ENCODE results near the gene ITPR2.
"Not testable (repeated sequence)": the region's sequence is repeated elsewhere in the genome, so short reads cannot be mapped to it uniquely, and the experiment has no call there.

Gene ITPR2

DNA sequence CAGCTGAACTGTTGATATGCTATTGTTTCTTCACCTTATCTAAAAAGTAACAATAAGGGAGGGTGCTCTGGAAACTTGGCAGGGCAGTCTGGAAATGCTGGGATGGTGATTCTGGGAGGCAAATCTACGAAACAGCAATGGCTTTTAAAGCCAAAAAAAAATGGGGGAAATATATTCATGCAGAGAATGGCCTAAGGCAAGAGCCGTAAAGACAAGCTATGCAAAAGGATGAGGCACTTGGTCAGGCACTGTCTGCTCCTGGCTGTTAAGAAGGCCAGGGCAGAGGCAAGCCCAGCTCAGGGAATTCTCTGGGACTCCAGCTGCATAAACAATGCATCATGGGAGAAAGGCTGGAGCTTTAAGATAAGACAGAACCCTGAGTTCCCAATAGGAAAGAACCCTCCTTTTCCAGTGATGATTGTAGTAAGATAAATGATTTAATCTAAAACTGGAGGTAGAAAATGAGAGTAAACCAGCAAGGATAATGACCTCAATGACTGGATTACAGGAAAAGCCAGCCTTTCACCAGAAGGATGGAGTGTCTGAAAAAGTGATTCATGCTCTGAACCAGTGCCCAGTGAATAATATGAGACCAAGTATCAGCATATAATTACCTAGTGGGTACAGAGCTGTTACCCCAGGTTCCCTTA lies 46.0 kb downstream of the ITPR2 start:
- H2AFZ ChIP-seq (ENCODE audit: insufficient read depth, low read length, poor library complexity): no peak overlapping the region
- no peak overlapping the region for H3K4me2 ChIP-seq (ENCODE audit: low read length)
- no peak overlapping the region for H2BK12ac ChIP-seq (ENCODE audit: low read length)
- H2AK5ac ChIP-seq (ENCODE audit: low read length): no peak overlapping the region
- no peaks in the 10 kb centered on the region for H3K27me3 ChIP-seq (ENCODE audit: insufficient read depth, low read length)
- H3K18ac ChIP-seq (ENCODE audit: low read length): no peak overlapping the region
- no peak overlapping the region for H4K12ac ChIP-seq (ENCODE audit: low read depth, low read length)
- H2BK5ac ChIP-seq (ENCODE audit: low read depth, low read length, poor library complexity): no peak overlapping the region
- H3K4me3 ChIP-seq (ENCODE audit: low read depth, low read length): no peak overlapping the region
- no peaks in the 10 kb centered on the region for H3K9me3 ChIP-seq (ENCODE audit: insufficient read depth, low read depth, low read length)
- no peaks in the 10 kb centered on the region for H3K36me3 ChIP-seq (ENCODE audit: control insufficient read depth in 1 of 2, insufficient read depth in 2 of 2, low read length in 2 of 2)
- no peak overlapping the region for H3K4ac ChIP-seq (ENCODE audit: low read depth, low read length)
- H3K9ac ChIP-seq (ENCODE audit: low read length): no peak overlapping the region
- H4K8ac ChIP-seq (ENCODE audit: low read depth, low read length): no peak overlapping the region
- H3K79me1 ChIP-seq (ENCODE audit: low read length): no peaks in the 10 kb centered on the region
- no peak overlapping the region for H4K91ac ChIP-seq (ENCODE audit: low read depth, low read length)
- DNase-seq: no peak
- peak overlapping the region; percentile 41 for H3K27ac ChIP-seq (ENCODE audit: low read depth, low read length)
- H2BK120ac ChIP-seq (ENCODE audit: insufficient read depth, low read length, poor library complexity): no peak overlapping the region
- peaks cover 2 to 3% of the 10 kb centered on the region in 2 experiments for H3K4me1 ChIP-seq (ENCODE audit: control insufficient read depth in 1 of 2, insufficient read depth in 2 of 2, low read length in 2 of 2)
- no peaks in the 10 kb centered on the region for H3K79me2 ChIP-seq (ENCODE audit: control insufficient read depth, insufficient read depth, low read length, poor library complexity)
- no CpG with 5 or more reads among the region's 2 CpGs for WGBS (ENCODE audit: extremely low coverage, insufficient coverage, insufficient read length)
- H3K14ac ChIP-seq (ENCODE audit: low read length): no peak overlapping the region
- no peak overlapping the region for H3K23ac ChIP-seq (ENCODE audit: low read length)

DNA sequence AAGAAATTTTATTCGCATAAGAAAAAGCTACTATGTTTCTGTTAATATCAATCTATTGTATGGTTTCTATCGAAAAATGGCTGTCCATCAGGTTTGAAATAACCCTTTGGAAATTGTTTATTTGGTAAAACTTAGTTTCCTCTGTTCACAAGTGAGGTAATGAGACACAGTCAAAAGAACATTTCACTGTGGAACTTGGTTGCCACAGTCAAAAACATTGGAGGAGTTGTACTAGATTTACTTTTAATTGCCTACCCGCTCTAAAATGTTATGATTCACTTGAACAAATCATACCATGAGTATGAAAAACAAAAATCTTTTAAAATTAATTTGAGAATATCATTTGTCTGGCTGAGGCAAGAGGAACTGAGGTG lies 46.5 kb downstream of the ITPR2 start:
- no peak overlapping the region for H3K18ac ChIP-seq (ENCODE audit: low read length)
- H2AFZ ChIP-seq (ENCODE audit: insufficient read depth, low read length, poor library complexity): no peak overlapping the region
- no peak overlapping the region for H4K12ac ChIP-seq (ENCODE audit: low read depth, low read length)
- H2BK5ac ChIP-seq (ENCODE audit: low read depth, low read length, poor library complexity): no peak overlapping the region
- H3K23ac ChIP-seq (ENCODE audit: low read length): no peak overlapping the region
- no peaks in the 10 kb centered on the region for H3K9me3 ChIP-seq (ENCODE audit: insufficient read depth, low read depth, low read length)
- H3K9ac ChIP-seq (ENCODE audit: low read length): no peak overlapping the region
- no peak for DNase-seq
- no peak overlapping the region for H2AK5ac ChIP-seq (ENCODE audit: low read length)
- peaks cover 2 to 3% of the 10 kb centered on the region in 2 experiments for H3K4me1 ChIP-seq (ENCODE audit: control insufficient read depth in 1 of 2, insufficient read depth in 2 of 2, low read length in 2 of 2)
- no CpG with 5 or more reads among the region's 3 CpGs for WGBS (ENCODE audit: extremely low coverage, insufficient coverage, insufficient read length)
- H3K27me3 ChIP-seq (ENCODE audit: insufficient read depth, low read length): no peaks in the 10 kb centered on the region
- H3K4ac ChIP-seq (ENCODE audit: low read depth, low read length): no peak overlapping the region
- H4K91ac ChIP-seq (ENCODE audit: low read depth, low read length): no peak overlapping the region
- H2BK120ac ChIP-seq (ENCODE audit: insufficient read depth, low read length, poor library complexity): no peak overlapping the region
- H4K8ac ChIP-seq (ENCODE audit: low read depth, low read length): no peak overlapping the region
- H3K4me2 ChIP-seq (ENCODE audit: low read length): no peak overlapping the region
- H2BK12ac ChIP-seq (ENCODE audit: low read length): no peak overlapping the region
- H3K36me3 ChIP-seq (ENCODE audit: control insufficient read depth in 1 of 2, insufficient read depth in 2 of 2, low read length in 2 of 2): no peaks in the 10 kb centered on the region
- H3K79me2 ChIP-seq (ENCODE audit: control insufficient read depth, insufficient read depth, low read length, poor library complexity): no peaks in the 10 kb centered on the region
- H3K79me1 ChIP-seq (ENCODE audit: low read length): no peaks in the 10 kb centered on the region
- H3K14ac ChIP-seq (ENCODE audit: low read length): no peak overlapping the region
- H3K4me3 ChIP-seq (ENCODE audit: low read depth, low read length): no peak overlapping the region
- H3K27ac ChIP-seq (ENCODE audit: low read depth, low read length): peak overlapping the region; percentile 41

DNA sequence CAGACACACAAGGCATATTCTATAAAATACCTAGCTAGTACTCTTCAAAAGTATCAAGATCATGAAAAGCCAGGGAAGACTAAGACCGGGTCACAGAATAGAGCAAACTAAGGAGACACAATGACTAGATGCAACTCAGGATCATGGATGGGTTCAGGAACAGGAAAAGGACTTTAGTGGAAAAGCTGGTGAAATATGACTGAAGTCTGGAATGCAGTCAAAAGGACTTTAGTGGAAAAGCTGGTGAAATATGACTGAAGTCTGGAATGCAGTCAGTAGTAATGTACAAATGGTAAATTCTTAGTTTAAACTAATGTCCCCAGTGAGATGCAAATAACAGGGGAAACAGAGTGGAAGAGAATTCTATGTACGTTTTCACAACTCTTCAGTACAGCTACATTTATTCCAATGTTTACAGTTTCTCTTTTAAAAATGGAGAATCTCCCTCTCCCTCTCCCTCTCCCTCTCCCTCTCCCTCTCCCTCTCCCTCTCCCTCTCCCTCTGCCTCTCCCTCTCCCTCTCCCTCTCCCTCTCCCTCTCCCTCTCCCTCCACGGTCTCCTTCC lies 49.1 kb downstream of the ITPR2 start:
- not testable (repeated sequence) for H3K9ac ChIP-seq (ENCODE audit: low read length); H2AFZ ChIP-seq (ENCODE audit: insufficient read depth, low read length, poor library complexity); H3K23ac ChIP-seq (ENCODE audit: low read length); H3K18ac ChIP-seq (ENCODE audit: low read length); H2AK5ac ChIP-seq (ENCODE audit: low read length); H3K27ac ChIP-seq (ENCODE audit: low read depth, low read length); H3K4me3 ChIP-seq (ENCODE audit: low read depth, low read length); H3K79me1 ChIP-seq (ENCODE audit: low read length); H3K4me2 ChIP-seq (ENCODE audit: low read length); H4K91ac ChIP-seq (ENCODE audit: low read depth, low read length); H2BK12ac ChIP-seq (ENCODE audit: low read length); H3K14ac ChIP-seq (ENCODE audit: low read length); H3K9me3 ChIP-seq (ENCODE audit: insufficient read depth, low read depth, low read length); H3K27me3 ChIP-seq (ENCODE audit: insufficient read depth, low read length); H4K12ac ChIP-seq (ENCODE audit: low read depth, low read length); H3K4ac ChIP-seq (ENCODE audit: low read depth, low read length); H3K36me3 ChIP-seq (ENCODE audit: control insufficient read depth in 1 of 2, insufficient read depth in 2 of 2, low read length in 2 of 2); H2BK5ac ChIP-seq (ENCODE audit: low read depth, low read length, poor library complexity); H3K4me1 ChIP-seq (ENCODE audit: control insufficient read depth in 1 of 2, insufficient read depth in 2 of 2, low read length in 2 of 2); H2BK120ac ChIP-seq (ENCODE audit: insufficient read depth, low read length, poor library complexity); H4K8ac ChIP-seq (ENCODE audit: low read depth, low read length); H3K79me2 ChIP-seq (ENCODE audit: control insufficient read depth, insufficient read depth, low read length, poor library complexity)
- peak in 1 of 2 donors; percentile 30 for DNase-seq
- WGBS (ENCODE audit: extremely low coverage, insufficient coverage, insufficient read length): no CpG with 5 or more reads among the region's 3 CpGs

DNA sequence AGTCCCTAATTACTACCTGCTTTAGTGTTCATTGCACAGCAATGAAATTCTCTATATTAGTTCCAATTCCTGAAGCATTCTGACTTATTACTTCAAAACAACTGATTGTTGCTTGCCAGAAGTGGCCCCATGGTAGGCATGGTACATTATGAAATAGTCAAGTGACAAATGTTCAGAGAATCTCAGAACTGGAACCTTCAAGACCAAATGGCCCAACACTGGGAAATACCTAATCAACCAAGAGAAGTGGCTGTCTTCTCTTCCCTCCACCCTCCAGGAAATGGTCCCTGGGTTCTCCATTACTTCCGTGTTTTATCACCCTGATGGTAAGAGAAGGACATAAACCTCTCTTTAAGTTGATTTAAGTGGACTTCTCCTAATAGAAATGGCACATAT lies 49.9 kb downstream of the ITPR2 start:
- Histone ChIP-seq H3K9ac (ENCODE audit: low read length) (no peak overlapping the region), H3K4me2 (ENCODE audit: low read length) (no peak overlapping the region), H2AK5ac (ENCODE audit: low read length) (no peak overlapping the region), H3K36me3 (ENCODE audit: control insufficient read depth in 1 of 2, insufficient read depth in 2 of 2, low read length in 2 of 2) (no peaks in the 10 kb centered on the region), H3K9me3 (ENCODE audit: insufficient read depth, low read depth, low read length) (no peaks in the 10 kb centered on the region), H3K18ac (ENCODE audit: low read length) (no peak overlapping the region), H3K27ac (ENCODE audit: low read depth, low read length) (no peak overlapping the region), H3K79me1 (ENCODE audit: low read length) (no peaks in the 10 kb centered on the region), H4K12ac (ENCODE audit: low read depth, low read length) (no peak overlapping the region), H3K23ac (ENCODE audit: low read length) (no peak overlapping the region), H2AFZ (ENCODE audit: insufficient read depth, low read length, poor library complexity) (no peak overlapping the region), H4K8ac (ENCODE audit: low read depth, low read length) (no peak overlapping the region), H3K14ac (ENCODE audit: low read length) (no peak overlapping the region), H3K4ac (ENCODE audit: low read depth, low read length) (no peak overlapping the region), H2BK5ac (ENCODE audit: low read depth, low read length, poor library complexity) (no peak overlapping the region), H4K91ac (ENCODE audit: low read depth, low read length) (no peak overlapping the region), H3K4me1 (ENCODE audit: control insufficient read depth in 1 of 2, insufficient read depth in 2 of 2, low read length in 2 of 2) (peaks cover 2 to 3% of the 10 kb centered on the region in 2 experiments), H2BK12ac (ENCODE audit: low read length) (no peak overlapping the region), H3K79me2 (ENCODE audit: control insufficient read depth, insufficient read depth, low read length, poor library complexity) (no peaks in the 10 kb centered on the region), H3K27me3 (ENCODE audit: insufficient read depth, low read length) (no peaks in the 10 kb centered on the region), H3K4me3 (ENCODE audit: low read depth, low read length) (no peak overlapping the region), H2BK120ac (ENCODE audit: insufficient read depth, low read length, poor library complexity) (no peak overlapping the region)
- peak; percentile 49 to 78 for DNase-seq
- no CpG with 5 or more reads among the region's 1 CpG for WGBS (ENCODE audit: extremely low coverage, insufficient coverage, insufficient read length)

All from trophoblast cell (in vitro differentiated cells and primary cell).